PC-9 (cell line): ENCODE results near the gene MEAK7. TPM values are rescaled to one million over a fixed set of nuclear protein-coding genes. Genes with fewer than 3 reads are reported as not detected.

Experiments
- BruUV-seq: library from RNA; stranded (reverse); fragments of 400-500 nt; replicated peaks from 2 replicates; lab custom pipeline; 2021; lab: Mats Ljungman, UMichigan
- CTCF ChIA-PET: fragments of 300-600 bp; sonication (Branson Sonifier 250); formaldehyde crosslinking; loops from one replicate; lab custom pipeline; 2022; ENCODE audit warnings: antibody characterized with exemption; lab: Charles Lee
- POLR2A ChIA-PET: fragments of 300-600 bp; sonication (Branson Sonifier 250); formaldehyde crosslinking; loops from one replicate; lab custom pipeline; 2022; ENCODE audit warnings: antibody characterized with exemption; ENCODE audit not compliant: unreplicated experiment; lab: Charles Lee
- DNase-seq, 2 experiments: peaks; one replicate each; pipeline versions ENCODE4 v3.0.0 to v3.0.0-alpha.2; 2015 to 2022; ENCODE audit warnings: mixed read lengths in 1 of 2
- H2AFZ ChIP-seq: fragments of 200-600 bp; sonication (generic); 2 replicates; pipeline ENCODE4 v1.8.1; 2017; ENCODE audit warnings: antibody characterized with exemption
- H3F3A ChIP-seq: fragments of 200-600 bp; sonication (generic); 2 replicates; pipeline ENCODE4 v1.8.1; 2017; ENCODE audit warnings: antibody characterized with exemption, mild to moderate bottlenecking, low read depth; ENCODE audit not compliant: insufficient read depth
- H3K27ac ChIP-seq: fragments of 200-600 bp; sonication (generic); 2 replicates; pipeline ENCODE4 v1.6.1; 2016; ENCODE audit warnings: mixed run types
- H3K27me3 ChIP-seq: fragments of 200-600 bp; sonication (generic); 2 replicates; pipeline ENCODE4 v1.6.1; 2016; ENCODE audit warnings: low read depth, mixed run types; ENCODE audit not compliant: insufficient read depth
- H3K36me3 ChIP-seq: fragments of 200-600 bp; sonication (generic); 2 replicates; pipeline ENCODE4 v1.6.1; 2016; ENCODE audit warnings: low read depth, mixed run types
- H3K4me1 ChIP-seq: fragments of 200-600 bp; sonication (generic); replicated peaks from 2 replicates; pipeline ENCODE4 v1.6.1; 2016; ENCODE audit warnings: mixed run types; ENCODE audit not compliant: insufficient read depth
- H3K4me2 ChIP-seq: fragments of 200-600 bp; sonication (generic); 2 replicates; pipeline ENCODE4 v1.6.1; 2017; ENCODE audit warnings: mixed run types
- H3K4me3 ChIP-seq: fragments of 200-600 bp; sonication (generic); 2 replicates; pipeline ENCODE4 v1.6.1; 2016; ENCODE audit warnings: mixed run types
- H3K79me2 ChIP-seq: fragments of 200-600 bp; sonication (generic); 2 replicates; pipeline ENCODE4 v1.6.1; 2017; ENCODE audit warnings: low read depth, mixed run types
- H3K9me2 ChIP-seq: fragments of 200-600 bp; sonication (generic); 2 replicates; pipeline ENCODE4 v1.8.1; 2017; ENCODE audit warnings: mild to moderate bottlenecking; ENCODE audit not compliant: insufficient read depth
- H3K9me3 ChIP-seq: fragments of 200-600 bp; sonication (generic); 2 replicates; pipeline ENCODE4 v1.8.1; 2016; ENCODE audit warnings: low read depth; ENCODE audit not compliant: insufficient read depth
- H4K20me1 ChIP-seq: fragments of 200-600 bp; sonication (generic); 2 replicates; pipeline ENCODE4 v1.8.1; 2017; ENCODE audit not compliant: insufficient read depth
- EZH2 ChIP-seq: fragments of 200-600 bp; sonication (generic); IDR thresholded peaks from 2 replicates; pipeline ENCODE4 v1.8.0; 2017; ENCODE audit warnings: antibody characterized with exemption, low read depth
- intact Hi-C: fragments of 100-400 bp; cut with micrococcal nuclease; formaldehyde crosslinking; loops from one replicate; pipeline ENCODE4 v1.10.0; 2022; ENCODE audit not compliant: unreplicated experiment
- total RNA-seq: library from RNA; stranded (reverse); gene quantifications from 2 replicates; pipeline ENCODE4 v1.2.3, GENCODE V29; 2021
- TF ChIP-seq, protein P1 (sequence below): fragments of 200-600 bp; sonication (generic); conservative IDR thresholded peaks from 2 replicates; pipeline ENCODE4 v1.6.1; 2017; ENCODE audit warnings: mixed run types, antibody characterized with exemption, mild to moderate bottlenecking, moderate library complexity

MEAK7 gene
- total RNA-seq, 1 experiment from 2014 or later = 73.4 TPM

DNA sequence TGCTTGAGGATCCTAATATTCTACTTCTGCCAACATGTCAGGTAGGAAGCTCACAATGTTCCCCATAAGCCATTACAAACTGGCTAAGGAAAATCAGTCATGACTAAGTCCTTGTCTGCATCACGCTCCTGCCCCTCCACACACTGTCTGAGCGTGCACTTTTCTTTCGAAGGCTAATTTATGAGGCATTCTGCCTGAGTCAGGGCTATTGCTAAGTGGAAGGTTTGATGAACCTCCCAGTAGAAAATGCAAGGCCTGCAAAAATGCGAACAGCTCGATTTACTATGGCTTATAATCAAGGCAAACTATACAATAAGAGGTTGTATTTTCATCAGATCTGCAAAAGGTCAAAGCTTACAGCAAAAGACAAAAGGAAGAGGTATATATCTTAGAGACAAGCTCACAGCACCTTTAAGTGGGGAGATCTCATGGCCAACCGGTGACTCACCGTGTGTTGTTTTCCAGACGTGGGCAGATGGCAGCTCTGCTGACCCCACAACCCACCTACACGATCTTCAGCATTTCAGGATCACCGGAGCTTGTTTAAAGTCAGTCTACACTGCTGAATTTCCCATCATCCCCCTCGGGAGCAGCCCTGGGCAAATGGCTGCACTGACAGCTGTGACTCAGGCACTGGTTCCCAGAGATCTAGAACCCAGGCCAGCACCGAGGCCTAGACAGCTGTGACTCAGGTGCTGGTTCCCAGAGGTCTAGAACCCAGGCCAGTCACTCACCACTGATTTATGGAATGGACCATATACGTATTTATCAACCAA, 26.1 kb downstream of the MEAK7 start:
- CTCF ChIA-PET = no interaction called here
- peaks cover 18% of the 10 kb centered on the region for H3K4me1 ChIP-seq
- no TSS peak for BruUV-seq
- H3K36me3 ChIP-seq = peaks cover 13% of the 10 kb centered on the region
- no peak overlapping the region for H2AFZ ChIP-seq
- H3F3A ChIP-seq = peaks cover 28% of the 10 kb centered on the region; the same call in 1 of the 2 replicates
- DNase-seq = no peak
- H3K9me2 ChIP-seq = no peaks in the 10 kb centered on the region
- no peak overlapping the region for H3K4me3 ChIP-seq
- intact Hi-C loops = loop anchor here (5.0 kb wide), 2 partner anchors 201 to 301 kb away; no protein-coding TSS in a partner anchor
- peaks cover 8% of the 10 kb centered on the region for H3K79me2 ChIP-seq
- H3K4me2 ChIP-seq = no peak overlapping the region
- no peaks in the 10 kb centered on the region; the same call in 1 of the 2 replicates for H4K20me1 ChIP-seq
- POLR2A ChIA-PET = interaction anchor here (0.7 kb wide), 1 partner anchor 32 kb away, joined by 3 read pairs; no protein-coding TSS in a partner anchor
- no peaks in the 10 kb centered on the region for H3K9me3 ChIP-seq
- no peaks in the 10 kb centered on the region for H3K27me3 ChIP-seq
- no peak overlapping the region for H3K27ac ChIP-seq
- TF ChIP-seq, protein P1, sequence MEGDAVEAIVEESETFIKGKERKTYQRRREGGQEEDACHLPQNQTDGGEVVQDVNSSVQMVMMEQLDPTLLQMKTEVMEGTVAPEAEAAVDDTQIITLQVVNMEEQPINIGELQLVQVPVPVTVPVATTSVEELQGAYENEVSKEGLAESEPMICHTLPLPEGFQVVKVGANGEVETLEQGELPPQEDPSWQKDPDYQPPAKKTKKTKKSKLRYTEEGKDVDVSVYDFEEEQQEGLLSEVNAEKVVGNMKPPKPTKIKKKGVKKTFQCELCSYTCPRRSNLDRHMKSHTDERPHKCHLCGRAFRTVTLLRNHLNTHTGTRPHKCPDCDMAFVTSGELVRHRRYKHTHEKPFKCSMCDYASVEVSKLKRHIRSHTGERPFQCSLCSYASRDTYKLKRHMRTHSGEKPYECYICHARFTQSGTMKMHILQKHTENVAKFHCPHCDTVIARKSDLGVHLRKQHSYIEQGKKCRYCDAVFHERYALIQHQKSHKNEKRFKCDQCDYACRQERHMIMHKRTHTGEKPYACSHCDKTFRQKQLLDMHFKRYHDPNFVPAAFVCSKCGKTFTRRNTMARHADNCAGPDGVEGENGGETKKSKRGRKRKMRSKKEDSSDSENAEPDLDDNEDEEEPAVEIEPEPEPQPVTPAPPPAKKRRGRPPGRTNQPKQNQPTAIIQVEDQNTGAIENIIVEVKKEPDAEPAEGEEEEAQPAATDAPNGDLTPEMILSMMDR = no peak
- TF ChIP-seq EZH2 = no peak

DNA sequence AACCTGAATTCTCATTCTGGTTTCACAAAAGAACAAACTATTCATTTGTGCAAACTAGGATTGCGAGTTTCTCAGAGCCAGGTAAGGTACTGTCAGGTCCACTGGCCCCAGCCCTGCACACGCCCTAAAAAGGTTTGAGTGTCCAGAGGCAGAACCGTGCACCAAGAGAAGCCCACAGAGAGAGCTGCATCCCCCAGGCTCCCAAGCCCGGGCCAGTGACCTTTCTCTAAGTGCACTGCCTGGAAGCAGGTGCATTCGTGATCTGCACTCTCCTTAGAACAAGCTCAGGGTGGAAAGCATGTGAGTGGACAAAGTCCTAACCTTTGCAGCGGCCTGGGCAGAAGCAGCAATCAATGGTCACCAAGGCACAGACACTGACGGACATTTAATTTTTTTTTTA, 26.8 kb downstream of the MEAK7 start:
- Histone ChIP-seq H3K4me2 (no peak overlapping the region), H3K27me3 (no peaks in the 10 kb centered on the region), H4K20me1 (no peaks in the 10 kb centered on the region; the same call in 1 of the 2 replicates), H3K4me3 (no peak overlapping the region), H3K4me1 (peaks cover 18% of the 10 kb centered on the region), H3K36me3 (peaks cover 18% of the 10 kb centered on the region), H3K9me2 (no peaks in the 10 kb centered on the region), H3K27ac (no peak overlapping the region), H2AFZ (no peak overlapping the region), H3F3A (peaks cover 28% of the 10 kb centered on the region; the same call in 1 of the 2 replicates), H3K9me3 (no peaks in the 10 kb centered on the region), H3K79me2 (peaks cover 11% of the 10 kb centered on the region)
- ChIA-PET CTCF (no interaction called here), POLR2A (interaction anchor here (0.7 kb wide), 1 partner anchor 32 kb away, joined by 3 read pairs; no protein-coding TSS in a partner anchor)
- DNase-seq = no peak
- intact Hi-C loops = loop anchor here (5.0 kb wide), 2 partner anchors 200 to 300 kb away; no protein-coding TSS in a partner anchor
- BruUV-seq = no TSS peak
- TF ChIP-seq, protein P1 = no peak
- TF ChIP-seq EZH2 = no peak

DNA sequence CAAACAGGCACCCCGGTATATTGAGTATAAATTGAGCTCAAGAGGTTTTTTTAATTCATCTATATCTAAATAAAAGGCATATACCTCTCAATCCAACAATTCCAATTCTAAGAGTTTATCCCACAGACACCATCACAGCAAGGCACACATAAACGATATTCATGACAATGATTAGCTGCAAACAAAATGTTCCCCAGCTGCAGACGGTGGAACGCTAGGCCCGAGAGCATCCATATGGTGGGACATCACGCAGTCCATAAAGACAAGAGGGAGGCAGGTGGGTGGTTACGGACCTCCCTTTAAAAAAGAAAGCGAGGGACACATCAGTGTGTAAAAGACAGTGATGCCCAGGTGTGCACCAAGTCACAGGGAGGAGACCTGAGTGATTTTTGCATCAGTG, 28.1 kb downstream of the MEAK7 start:
- peaks cover 11% of the 10 kb centered on the region for H3K79me2 ChIP-seq
- no peaks in the 10 kb centered on the region for H3K9me2 ChIP-seq
- no peaks in the 10 kb centered on the region for H3K9me3 ChIP-seq
- peaks cover 21% of the 10 kb centered on the region for H3K36me3 ChIP-seq
- TF ChIP-seq, protein P1 = no peak
- TF ChIP-seq EZH2 = no peak
- H2AFZ ChIP-seq = no peak overlapping the region
- no peaks in the 10 kb centered on the region for H3K27me3 ChIP-seq
- no peak overlapping the region for H3K4me3 ChIP-seq
- intact Hi-C loops = loop anchor here (5.0 kb wide), 2 partner anchors 199 to 299 kb away; no protein-coding TSS in a partner anchor
- no TSS peak for BruUV-seq
- H3F3A ChIP-seq = peaks cover 28% of the 10 kb centered on the region; the same call in 1 of the 2 replicates
- H3K4me1 ChIP-seq = peaks cover 18% of the 10 kb centered on the region
- H3K4me2 ChIP-seq = no peak overlapping the region
- no peak for DNase-seq
- POLR2A ChIA-PET = interaction anchor here (0.7 kb wide), 1 partner anchor 668 kb away, joined by 4 read pairs; the partner anchor contains the start of gene HSBP1
- H3K27ac ChIP-seq = peak overlapping the region; percentile 50; the same call in 1 of the 2 replicates
- CTCF ChIA-PET = no interaction called here
- H4K20me1 ChIP-seq = no peaks in the 10 kb centered on the region
